T-helper 2 cell (primary cell): Measurements from ENCODE around the gene NCAM1.
"Not testable (repeated sequence)": the region's sequence is repeated elsewhere in the genome, so short reads cannot be mapped to it uniquely, and the experiment has no call there.

Experiments used
- DNase-seq, 5 experiments: peaks; one replicate each; pipeline versions ENCODE4 v3.0.0 to v3.0.0-alpha.2; 2012 to 2022

Gene NCAM1

GRCh38 chr11:113022262-113022661, 61.0 kb downstream of the NCAM1 start:
- DNase-seq, result no peak

GRCh38 chr11:113023228-113023627, 62.0 kb downstream of the NCAM1 start:
- DNase-seq, result no peak

- no peak for DNase-seq
Observed at GRCh38 chr11:113023986-113024385, 62.8 kb downstream of the NCAM1 start.

GRCh38 chr11:113026778-113027177, 65.6 kb downstream of the NCAM1 start:
- no peak for DNase-seq

GRCh38 chr11:113034576-113034975, 73.4 kb downstream of the NCAM1 start:
- DNase-seq, result no peak

GRCh38 chr11:113035708-113036107, 74.5 kb downstream of the NCAM1 start:
- DNase-seq, result no peak

- DNase-seq, result no peak
Observed at GRCh38 chr11:113043698-113044097, 82.5 kb downstream of the NCAM1 start.

GRCh38 chr11:113045146-113045545, 83.9 kb downstream of the NCAM1 start:
- no peak for DNase-seq

GRCh38 chr11:113046866-113047265, 85.6 kb downstream of the NCAM1 start:
- no peak for DNase-seq

- DNase-seq, result no peak
Observed at GRCh38 chr11:113048820-113049768, 87.9 kb downstream of the NCAM1 start.

GRCh38 chr11:113053042-113053441, 91.8 kb downstream of the NCAM1 start:
- not testable (repeated sequence) for DNase-seq

- no peak for DNase-seq
Observed at GRCh38 chr11:113057038-113057437, 95.8 kb downstream of the NCAM1 start.

- DNase-seq, result no peak
Observed at GRCh38 chr11:113059548-113059947, 98.3 kb downstream of the NCAM1 start.

- no peak for DNase-seq
Observed at GRCh38 chr11:113065330-113065729, 104.1 kb downstream of the NCAM1 start.

- DNase-seq, result no peak
Observed at GRCh38 chr11:113072237-113072858, 111.1 kb downstream of the NCAM1 start.

GRCh38 chr11:113073290-113073953, 112.2 kb downstream of the NCAM1 start:
- no peak for DNase-seq

GRCh38 chr11:113075586-113076095, 114.4 kb downstream of the NCAM1 start:
- no peak for DNase-seq

GRCh38 chr11:113077379-113077778, 116.2 kb downstream of the NCAM1 start:
- DNase-seq, result no peak

GRCh38 chr11:113082341-113082955, 121.2 kb downstream of the NCAM1 start:
- no peak for DNase-seq

GRCh38 chr11:113083571-113083970, 122.4 kb downstream of the NCAM1 start:
- no peak for DNase-seq

- no peak for DNase-seq
Observed at GRCh38 chr11:113084297-113084696, 123.1 kb downstream of the NCAM1 start.

- no peak for DNase-seq
Observed at GRCh38 chr11:113085446-113085845, 124.2 kb downstream of the NCAM1 start.

GRCh38 chr11:113087706-113088105, 126.5 kb downstream of the NCAM1 start:
- DNase-seq, result no peak
